ENCODE results near the gene CEP295NL.

DNA sequence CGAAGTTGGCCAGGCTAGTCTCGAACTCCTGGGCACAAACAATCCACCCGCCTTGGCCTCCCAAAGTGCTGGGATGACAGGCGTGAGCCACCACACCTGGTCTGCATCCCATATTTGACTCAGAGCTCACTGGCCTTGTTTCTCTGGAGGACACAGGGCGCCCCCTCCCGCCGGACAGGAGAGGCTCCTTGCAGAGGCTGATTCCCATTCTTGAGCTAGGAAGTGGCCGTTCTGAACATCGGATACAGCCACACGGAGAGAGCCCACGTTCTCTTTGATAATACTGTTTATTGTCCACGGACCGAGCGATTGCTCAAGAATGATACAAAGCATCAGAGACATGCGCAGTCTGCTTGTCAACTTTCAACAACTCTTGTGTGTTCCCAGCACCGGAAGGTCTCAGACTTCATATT, 50.3 kb downstream of the CEP295NL start:
- no peak for TF ChIP-seq POLR2AphosphoS5 (IDR thresholded peaks at IDR 0.05; ENCODE audit: low read depth, low read length)
- peak; percentile 83; the same call in 1 of the 2 replicates for TF ChIP-seq CTCF (IDR thresholded peaks at IDR 0.05)
- TF ChIP-seq SIN3A (IDR thresholded peaks at IDR 0.05; ENCODE audit: borderline replicate concordance, insufficient read depth, low read depth, low read length) = no peak

All from Panc1 (cell line).